Peyer's patch (tissue), 4 donors: ENCODE results near the gene FAM20B.

ENCODE experiments used
- CTCF ChIP-seq, 6 experiments: fragments of 450-650 bp in 4 of 6; fragments of 200-600 bp in 2 of 6; sonication (generic) in 1 of 6; IDR thresholded peaks; one replicate each; pipeline ENCODE4 v1.5.1; 2017 to 2019; ENCODE audit warnings: antibody characterized with exemption in 6 of 6, mild to moderate bottlenecking in 3 of 6, moderate library complexity in 1 of 6
- POLR2A ChIP-seq, 2 donors: fragments of 450-650 bp; IDR thresholded peaks; one replicate each; pipeline ENCODE4 v1.5.1; 2017; ENCODE audit warnings: antibody characterized with exemption in 2 of 2, mild to moderate bottlenecking in 2 of 2, moderate library complexity in 2 of 2

GRCh38 chr1:178999061-178999460 is 26.6 kb upstream of the FAM20B start:
- TF ChIP-seq POLR2A (IDR thresholded peaks at IDR 0.05): no peak
- no peak for TF ChIP-seq CTCF (IDR thresholded peaks at IDR 0.05)
